H1 (cell line): ENCODE results near the gene GJD4. TPM values are rescaled to one million over a fixed set of nuclear protein-coding genes. Genes with fewer than 3 reads are reported as not detected.

Source experiments
- CTCF ChIA-PET: fragments of 300-600 bp; sonication (Branson Sonifier 250); formaldehyde crosslinking; loops from one replicate; lab custom pipeline; 2021; ENCODE audit not compliant: partially characterized antibody; lab: Charles Lee
- POLR2A ChIA-PET: fragments of 300-600 bp; sonication (Branson Sonifier 250); formaldehyde crosslinking; loops from one replicate; lab custom pipeline; 2021; ENCODE audit warnings: inconsistent platforms; ENCODE audit not compliant: partially characterized antibody; lab: Charles Lee
- DNase-seq, 2 experiments: peaks; one replicate each; pipeline versions ENCODE4 v3.0.0 to v3.0.0-alpha.2; 2010 to 2022; ENCODE audit warnings: low spot score in 2 of 2, low read depth in 1 of 2, mixed read lengths in 1 of 2
- FAIRE-seq: peaks from 2 replicates; lab custom pipeline; 2011; peaks lifted over from hg19 to GRCh38; lab: Jason Lieb, UNC
- H2AFZ ChIP-seq: 2 replicates; pipeline ENCODE4 v1.8.1; 2012; ENCODE audit warnings: low read length, inconsistent platforms
- H2AK5ac ChIP-seq: 2 replicates; pipeline ENCODE4 v1.6.1; 2013; ENCODE audit warnings: low read depth, low read length
- H2BK120ac ChIP-seq: replicated peaks from 2 replicates; pipeline ENCODE3; 2013; ENCODE audit warnings: low read depth, low read length, inconsistent platforms
- H2BK12ac ChIP-seq: 2 replicates; pipeline ENCODE4 v1.6.1; 2013; ENCODE audit warnings: low read depth, low read length
- H2BK15ac ChIP-seq: 2 replicates; pipeline ENCODE4 v1.6.1; 2013; ENCODE audit warnings: low read length
- H2BK20ac ChIP-seq: 2 replicates; pipeline ENCODE4 v1.6.1; 2013; ENCODE audit warnings: low read length
- H2BK5ac ChIP-seq: 2 replicates; pipeline ENCODE4 v1.6.1; 2013; ENCODE audit warnings: low read depth, low read length
- H3K14ac ChIP-seq: 2 replicates; pipeline ENCODE4 v1.6.1; 2013; ENCODE audit warnings: inconsistent platforms; ENCODE audit not compliant: insufficient read length
- H3K18ac ChIP-seq: 2 replicates; pipeline ENCODE4 v1.6.1; 2013; ENCODE audit warnings: low read length; ENCODE audit errors: extremely low read depth
- H3K23ac ChIP-seq: 2 replicates; pipeline ENCODE4 v1.6.1; 2013; ENCODE audit warnings: inconsistent platforms; ENCODE audit not compliant: insufficient read length
- H3K23me2 ChIP-seq: 2 replicates; pipeline ENCODE4 v1.6.1; 2013; ENCODE audit warnings: low read depth, low read length
- H3K27ac ChIP-seq: 2 replicates; pipeline ENCODE4 v1.6.1; 2011; ENCODE audit warnings: low read depth, low read length, inconsistent platforms
- H3K27me3 ChIP-seq, 4 experiments: replicated peaks in 1 of 4; 1 replicate in 1 of 4; 2 replicates in 3 of 4; pipeline versions ENCODE4 v1.6.1 to v1.8.1; 2011 to 2013; ENCODE audit warnings: low read length in 3 of 4, mild to moderate bottlenecking in 3 of 4, inconsistent platforms in 2 of 4, mixed read lengths in 2 of 4, moderate library complexity in 1 of 4; ENCODE audit not compliant: control insufficient read depth in 3 of 4, insufficient read depth in 3 of 4; ENCODE audit errors: extremely low read depth in 1 of 4
- H3K36me3 ChIP-seq, 4 experiments: 2 replicates each; pipeline versions ENCODE4 v1.6.1 to v1.8.1; 2011 to 2013; ENCODE audit warnings: mild to moderate bottlenecking in 4 of 4, low read length in 3 of 4, moderate library complexity in 2 of 4, control low read depth in 1 of 4, inconsistent platforms in 1 of 4; ENCODE audit not compliant: insufficient read depth in 4 of 4, control insufficient read depth in 2 of 4
- H3K4ac ChIP-seq: replicated peaks from 2 replicates; pipeline ENCODE3; 2013; ENCODE audit warnings: low read length, low read depth, mixed read lengths, inconsistent platforms; ENCODE audit not compliant: insufficient read length
- H3K4me1 ChIP-seq, 4 experiments: replicated peaks in 1 of 4; 1 replicate in 1 of 4; 2 replicates in 3 of 4; pipeline versions ENCODE4 v1.6.1 to v1.8.1; 2011 to 2013; ENCODE audit warnings: low read length in 3 of 4, inconsistent platforms in 2 of 4, mixed read lengths in 1 of 4; ENCODE audit not compliant: insufficient read depth in 4 of 4, control insufficient read depth in 3 of 4
- H3K4me2 ChIP-seq, 2 experiments: 2 replicates each; pipeline versions ENCODE4 v1.6.1 to v1.8.1; 2011 to 2013; ENCODE audit warnings: low read depth in 2 of 2, low read length in 2 of 2, control low read depth in 1 of 2, inconsistent platforms in 1 of 2, mild to moderate bottlenecking in 1 of 2; ENCODE audit not compliant: insufficient read depth in 1 of 2
- H3K4me3 ChIP-seq, 4 experiments: fragments of 200-600, 300-600 bp in 1 of 4; sonication (generic), shearing (Covaris generic), sonication (Bioruptor Twin) in 1 of 4; 2 replicates each; pipeline versions ENCODE4 v1.5.1 to v1.8.1; 2011 to 2016; ENCODE audit warnings: low read length in 4 of 4, low read depth in 3 of 4, control low read depth in 2 of 4, inconsistent platforms in 2 of 4, mild to moderate bottlenecking in 2 of 4, mixed read lengths in 1 of 4, moderate library complexity in 1 of 4; ENCODE audit not compliant: insufficient read depth in 2 of 4; ENCODE audit errors: extremely low read depth in 1 of 4
- H3K56ac ChIP-seq: replicated peaks from 2 replicates; pipeline ENCODE3; 2013; ENCODE audit warnings: low read depth, mild to moderate bottlenecking, mixed read lengths, low read length, inconsistent platforms; ENCODE audit not compliant: insufficient read length
- H3K79me1 ChIP-seq: 2 replicates; pipeline ENCODE4 v1.6.1; 2013; ENCODE audit warnings: low read depth, low read length, control low read depth
- H3K79me2 ChIP-seq, 2 experiments: 2 replicates each; pipeline versions ENCODE4 v1.6.1 to v1.8.1; 2012 to 2013; ENCODE audit warnings: low read length in 2 of 2, mild to moderate bottlenecking in 2 of 2, inconsistent platforms in 1 of 2; ENCODE audit not compliant: insufficient read depth in 2 of 2, control insufficient read depth in 1 of 2
- H3K9ac ChIP-seq, 4 experiments: replicated peaks in 1 of 4; 1 replicate in 1 of 4; 2 replicates in 3 of 4; pipeline versions ENCODE4 v1.6.1 to v1.8.1; 2011 to 2013; ENCODE audit warnings: low read depth in 3 of 4, low read length in 3 of 4, control low read depth in 2 of 4, mild to moderate bottlenecking in 2 of 4, moderate library complexity in 2 of 4, inconsistent platforms in 1 of 4; ENCODE audit errors: extremely low read depth in 1 of 4
- H3K9me3 ChIP-seq, 2 experiments: 2 replicates each; pipeline versions ENCODE4 v1.6.1 to v1.8.1; 2012 to 2013; ENCODE audit warnings: mild to moderate bottlenecking in 2 of 2, moderate library complexity in 2 of 2, control low read depth in 1 of 2, inconsistent platforms in 1 of 2, low read depth in 1 of 2, low read length in 1 of 2, mixed read lengths in 1 of 2; ENCODE audit not compliant: insufficient read depth in 2 of 2
- H4K20me1 ChIP-seq, 2 experiments: replicated peaks in 1 of 2; 2 replicates each; pipeline versions ENCODE3 to v1.8.1; 2011 to 2013; ENCODE audit warnings: inconsistent platforms in 2 of 2, low read length in 2 of 2, mild to moderate bottlenecking in 1 of 2; ENCODE audit not compliant: insufficient read depth in 2 of 2, control insufficient read depth in 1 of 2
- H4K5ac ChIP-seq: 2 replicates; pipeline ENCODE4 v1.6.1; 2013; ENCODE audit warnings: low read length, low read depth, mixed read lengths, inconsistent platforms; ENCODE audit not compliant: insufficient read length
- H4K8ac ChIP-seq: 2 replicates; pipeline ENCODE4 v1.8.0; 2013; ENCODE audit warnings: mild to moderate bottlenecking, moderate library complexity, low read length, inconsistent platforms; ENCODE audit not compliant: insufficient read depth; ENCODE audit errors: extremely low read depth
- H4K91ac ChIP-seq: replicated peaks from 2 replicates; pipeline ENCODE3; 2013; ENCODE audit warnings: low read length, mixed read lengths, inconsistent platforms; ENCODE audit not compliant: insufficient read length
- EGR1 ChIP-seq: IDR thresholded peaks from 2 replicates; pipeline ENCODE4 v1.6.1; 2011; ENCODE audit warnings: low read depth, low read length, borderline replicate concordance
- GTF2F1 ChIP-seq: IDR thresholded peaks from 2 replicates; pipeline ENCODE4 v1.6.1; 2012; ENCODE audit warnings: low read depth, low read length, improper control_type of control experiment, borderline replicate concordance
- RXRA ChIP-seq: IDR thresholded peaks from 2 replicates; pipeline ENCODE4 v1.6.1; 2011; ENCODE audit warnings: low read depth, mild to moderate bottlenecking, low read length, moderate library complexity; ENCODE audit not compliant: insufficient read depth
- SIN3A ChIP-seq, 2 experiments: IDR thresholded peaks in 1 of 2; conservative IDR thresholded peaks in 1 of 2; 2 replicates each; pipeline ENCODE4 v1.6.1; 2011 to 2012; ENCODE audit warnings: low read length in 2 of 2, improper control_type of control experiment in 1 of 2, low read depth in 1 of 2, mild to moderate bottlenecking in 1 of 2
- TEAD4 ChIP-seq: IDR thresholded peaks from 2 replicates; pipeline ENCODE4 v1.6.1; 2012; ENCODE audit warnings: low read depth, low read length, inconsistent platforms, mixed read lengths
- YY1 ChIP-seq: IDR thresholded peaks from 2 replicates; pipeline ENCODE4 v1.6.1; 2011; ENCODE audit warnings: low read depth, mild to moderate bottlenecking, low read length
- WGBS, 2 experiments: shearing (Covaris generic) in 1 of 2; methylation state at CpG; one replicate each; pipeline versions ENCODE4 v1.1.6 to v1.1.7; 2013 to 2015; ENCODE audit warnings: low lambda C conversion rate in 2 of 2, mixed read lengths in 2 of 2, inconsistent platforms in 1 of 2, low coverage in 1 of 2, missing lambda C conversion rate in 1 of 2; ENCODE audit not compliant: insufficient replicate concordance in 2 of 2, insufficient coverage in 1 of 2, insufficient read length in 1 of 2; ENCODE audit errors: extremely low coverage in 1 of 2, missing lambda C conversion rate in 1 of 2; 5-methylcytosine and 5-hydroxymethylcytosine counted together
- polyA plus RNA-seq, 7 experiments: library from polyadenylated mRNA; depleted of rRNA in 3 of 7; stranded (reverse) in 5 of 7; unstranded in 2 of 7; fragments of >200 nt in 5 of 7; fragments of 200-250 nt in 2 of 7; gene quantifications; 1 replicate in 5 of 7; 2 replicates in 1 of 7; 4 replicates in 1 of 7; pipeline versions ENCODE4 v1.2.1 to v1.2.3, GENCODE V29; 2011 to 2013; ENCODE audit warnings: missing spikeins in 2 of 7, mixed read lengths in 2 of 7
- total RNA-seq: library from RNA; stranded (reverse); fragmentation: NEBNext Ultra II Directional; extraction: Animal tissue kit (Norgen Biotek cat#: 25700); gene quantifications from 2 replicates; pipeline ENCODE4 v1.2.1, GENCODE V29; 2021

Gene GJD4
- total and polyA plus RNA-seq, 2 of the 8 experiments (the other 6 are each of a cell fraction or from before 2014, with no cell fraction given), result not detected

DNA sequence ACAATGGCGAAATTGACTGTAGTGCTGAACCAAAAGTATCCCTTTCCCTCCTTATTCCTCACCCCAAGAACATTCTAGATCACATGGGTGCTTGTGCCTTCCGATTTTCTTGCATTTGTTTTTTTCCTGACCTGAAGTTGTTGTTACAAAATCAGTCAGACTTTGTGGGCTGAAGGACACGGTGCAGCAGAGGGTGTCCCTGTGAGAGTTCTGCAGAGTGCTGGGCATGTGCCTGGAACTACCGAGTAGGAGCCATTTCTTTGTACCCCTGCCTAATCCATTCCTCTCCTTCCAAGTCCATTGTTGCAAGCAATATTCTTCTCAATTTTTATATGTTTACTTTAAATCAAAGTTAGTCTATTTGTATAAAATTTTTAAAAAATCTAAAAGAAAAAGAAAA, 35.3 kb upstream of the GJD4 start:
- Histone ChIP-seq H3K4me1 (peaks cover 1 to 6% (median 4%) of the 10 kb centered on the region in 4 experiments; a peak in 6 of 7 replicates), H2BK5ac (no peak overlapping the region), H3K79me1 (no peaks in the 10 kb centered on the region), H2AK5ac (no peak overlapping the region), H4K8ac (no peak overlapping the region), H3K27ac (no peak overlapping the region), H3K56ac (no peak overlapping the region), H4K20me1 (no peaks in the 10 kb centered on the region), H2BK20ac (no peak overlapping the region), H3K79me2 (no peaks in the 10 kb centered on the region), H3K18ac (no peak overlapping the region), H2AFZ (no peak overlapping the region), H3K9me3 (no peaks in the 10 kb centered on the region), H4K5ac (no peak overlapping the region), H3K4ac (no peak overlapping the region), H3K4me2 (no peak overlapping the region), H2BK15ac (no peak overlapping the region), H2BK12ac (no peak overlapping the region), H3K27me3 (no peaks in the 10 kb centered on the region), H4K91ac (no peak overlapping the region), H3K23ac (no peak overlapping the region), H3K36me3 (no peaks in the 10 kb centered on the region; a peak in 1 of 8 replicates), H2BK120ac (no peak overlapping the region), H3K14ac (no peak overlapping the region), H3K23me2 (no peaks in the 10 kb centered on the region), H3K4me3 (no peak overlapping the region), H3K9ac (no peak overlapping the region)
- no peak for DNase-seq
- WGBS, 2 experiments, result 86% methylated on average over 4 of the region's 4 CpGs; no CpG with 5 or more reads in 1 of the 2 experiments
- FAIRE-seq, result no peak
- ChIA-PET CTCF (interaction anchor here (0.7 to 1.4 kb wide), 5 partner anchors 8 to 1210 kb away, joined by 3 read pairs; no protein-coding TSS in a partner anchor), POLR2A (no interaction called here)
- TF ChIP-seq EGR1 (no peak), YY1 (no peak), SIN3A (conservative IDR thresholded peaks at IDR 0.05 in 1 of 2, IDR thresholded peaks at IDR 0.05 in 1 of 2; ENCODE audit: low read depth in 1 of 2, low read length in 2 of 2) (no peak), RXRA (no peak), GTF2F1 (no peak), TEAD4 (no peak)
